PC-3 (cell line): ENCODE measurements around the gene RNF121. TPM values are rescaled to one million over a fixed set of nuclear protein-coding genes. Genes with fewer than 3 reads are reported as not detected.
"Not testable (repeated sequence)": the region's sequence is repeated elsewhere in the genome, so short reads cannot be mapped to it uniquely, and the experiment has no call there.

Experiments
- ATAC-seq: fragments of 200-7000 bp; cut with Tn5 transposase; 2 replicates; pipeline ENCODE4 v1.9.1; 2020; ENCODE audit warnings: mild to moderate bottlenecking, moderate library complexity
- BruUV-seq: library from RNA; stranded (reverse); fragments of 400-500 nt; replicated peaks from 2 replicates; lab custom pipeline; 2021; lab: Mats Ljungman, UMichigan
- CTCF ChIA-PET: fragments of 300-600 bp; sonication (Branson Sonifier 250); formaldehyde crosslinking; loops from one replicate; lab custom pipeline; 2022; ENCODE audit warnings: antibody characterized with exemption; lab: Charles Lee
- POLR2A ChIA-PET: fragments of 300-600 bp; sonication (Branson Sonifier 250); formaldehyde crosslinking; loops from one replicate; lab custom pipeline; 2022; ENCODE audit warnings: antibody characterized with exemption; ENCODE audit not compliant: unreplicated experiment; lab: Charles Lee
- DNase-seq: peaks from one replicate; pipeline ENCODE4 v3.0.0-alpha.2; 2015
- H2AFZ ChIP-seq: fragments of 300-600 bp; sonication (generic); 2 replicates; pipeline ENCODE4 v1.6.0; 2016; ENCODE audit warnings: antibody characterized with exemption, low read length
- H3F3A ChIP-seq: fragments of 300-600 bp; sonication (generic); one replicate; pipeline ENCODE4 v1.6.0; 2017; ENCODE audit warnings: antibody characterized with exemption, low read length, control low read depth, mild to moderate bottlenecking; ENCODE audit not compliant: unreplicated experiment
- H3K27ac ChIP-seq: fragments of 300-600 bp; sonication (generic); 2 replicates; pipeline ENCODE4 v1.5.1; 2016; ENCODE audit warnings: mild to moderate bottlenecking, low read length
- H3K27me3 ChIP-seq: fragments of 300-600 bp; sonication (generic); 2 replicates; pipeline ENCODE4 v1.6.1; 2016; ENCODE audit warnings: low read length, mixed read lengths
- H3K36me3 ChIP-seq: fragments of 300-600 bp; sonication (generic); 2 replicates; pipeline ENCODE4 v1.6.1; 2016; ENCODE audit warnings: low read depth, mixed run types, low read length, mixed read lengths
- H3K4me1 ChIP-seq: fragments of 300-600 bp; sonication (generic); 2 replicates; pipeline ENCODE4 v1.5.1; 2016; ENCODE audit warnings: low read length; ENCODE audit not compliant: insufficient read depth
- H3K4me2 ChIP-seq: fragments of 300-600 bp; sonication (generic); 2 replicates; pipeline ENCODE4 v1.6.0; 2016; ENCODE audit warnings: low read length
- H3K4me3 ChIP-seq: fragments of 300-600 bp; sonication (generic); 2 replicates; pipeline ENCODE4 v1.5.1; 2016; ENCODE audit warnings: mild to moderate bottlenecking, low read length, mixed read lengths
- H3K79me2 ChIP-seq: fragments of 300-600 bp; sonication (generic); 2 replicates; pipeline ENCODE4 v1.6.1; 2017; ENCODE audit warnings: low read length, mixed read lengths
- H3K9ac ChIP-seq: fragments of 300-600 bp; sonication (generic); 2 replicates; pipeline ENCODE4 v1.6.0; 2016; ENCODE audit warnings: mild to moderate bottlenecking, low read length
- H3K9me2 ChIP-seq: fragments of 300-600 bp; sonication (generic); replicated peaks from 2 replicates; pipeline ENCODE4 v1.6.1; 2016; ENCODE audit warnings: mixed run types, low read length, mixed read lengths
- H3K9me3 ChIP-seq: fragments of 300-600 bp; sonication (generic); 2 replicates; pipeline ENCODE4 v1.6.1; 2016; ENCODE audit warnings: low read length, mixed read lengths
- H4K20me1 ChIP-seq: fragments of 300-600 bp; sonication (generic); 2 replicates; pipeline ENCODE4 v1.6.1; 2016; ENCODE audit warnings: low read length, mixed read lengths
- EZH2 ChIP-seq: fragments of 300-600 bp; sonication (generic); IDR thresholded peaks from one replicate; pipeline ENCODE4 v1.6.1; 2017; ENCODE audit warnings: antibody characterized with exemption, mild to moderate bottlenecking, low read length; ENCODE audit not compliant: unreplicated experiment
- EZH2phosphoT487 ChIP-seq: fragments of 300-600 bp; sonication (generic); IDR thresholded peaks from 2 replicates; pipeline ENCODE4 v1.6.1; 2018; ENCODE audit warnings: mild to moderate bottlenecking, antibody characterized with exemption, low read length, borderline replicate concordance
- intact Hi-C: fragments of 100-400 bp; cut with micrococcal nuclease; formaldehyde crosslinking; loops from 2 replicates; pipeline ENCODE4 v1.9.0; 2023
- total RNA-seq: library from RNA; depleted of rRNA; stranded (reverse); fragments of >200 nt; gene quantifications from 2 replicates; pipeline ENCODE4 v1.2.3, GENCODE V29; 2014
- TF ChIP-seq, protein P1 (sequence below): fragments of 300-600 bp; sonication (generic); conservative IDR thresholded peaks from 2 replicates; pipeline ENCODE4 v1.5.1; 2017; ENCODE audit warnings: antibody characterized with exemption, low read depth, mild to moderate bottlenecking, low read length

Gene RNF121
- total RNA-seq, 1 experiment from 2014 or later = 40.2 TPM

DNA sequence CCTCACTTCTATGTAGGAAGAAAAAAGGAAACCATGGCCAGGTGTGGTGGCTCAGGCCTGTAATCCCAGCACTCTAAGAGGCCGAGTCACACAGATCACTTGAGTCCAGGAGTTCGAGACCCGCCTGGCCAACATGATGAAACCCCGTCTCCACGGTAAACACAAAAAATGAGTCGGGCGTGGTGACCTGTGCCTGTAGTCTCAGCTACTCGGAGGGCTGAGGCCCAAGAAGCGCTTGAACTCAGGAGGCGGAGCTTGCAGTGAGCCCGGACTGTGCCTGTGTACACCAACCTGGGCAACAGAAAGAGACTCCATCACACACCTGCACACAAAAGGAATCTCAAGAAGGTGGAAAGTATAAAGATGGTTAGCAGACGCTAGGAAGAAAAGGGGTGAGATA, 32.9 kb upstream of the RNF121 start:
- Histone ChIP-seq H3K4me3 (no peak overlapping the region), H3K9me3 (no peaks in the 10 kb centered on the region), H3K27me3 (no peaks in the 10 kb centered on the region), H3K36me3 (no peaks in the 10 kb centered on the region), H3K9me2 (no peaks in the 10 kb centered on the region), H3F3A (no peaks in the 10 kb centered on the region), H3K9ac (no peak overlapping the region), H3K27ac (no peak overlapping the region), H3K79me2 (no peaks in the 10 kb centered on the region), H3K4me2 (no peak overlapping the region), H2AFZ (no peak overlapping the region), H4K20me1 (no peaks in the 10 kb centered on the region), H3K4me1 (no peaks in the 10 kb centered on the region)
- no TSS peak for BruUV-seq
- intact Hi-C loops = no loop called here
- ChIA-PET CTCF (no interaction called here), POLR2A (no interaction called here)
- ATAC-seq = no peak
- TF ChIP-seq EZH2 = no peak
- no peak for TF ChIP-seq EZH2phosphoT487
- TF ChIP-seq, protein P1, sequence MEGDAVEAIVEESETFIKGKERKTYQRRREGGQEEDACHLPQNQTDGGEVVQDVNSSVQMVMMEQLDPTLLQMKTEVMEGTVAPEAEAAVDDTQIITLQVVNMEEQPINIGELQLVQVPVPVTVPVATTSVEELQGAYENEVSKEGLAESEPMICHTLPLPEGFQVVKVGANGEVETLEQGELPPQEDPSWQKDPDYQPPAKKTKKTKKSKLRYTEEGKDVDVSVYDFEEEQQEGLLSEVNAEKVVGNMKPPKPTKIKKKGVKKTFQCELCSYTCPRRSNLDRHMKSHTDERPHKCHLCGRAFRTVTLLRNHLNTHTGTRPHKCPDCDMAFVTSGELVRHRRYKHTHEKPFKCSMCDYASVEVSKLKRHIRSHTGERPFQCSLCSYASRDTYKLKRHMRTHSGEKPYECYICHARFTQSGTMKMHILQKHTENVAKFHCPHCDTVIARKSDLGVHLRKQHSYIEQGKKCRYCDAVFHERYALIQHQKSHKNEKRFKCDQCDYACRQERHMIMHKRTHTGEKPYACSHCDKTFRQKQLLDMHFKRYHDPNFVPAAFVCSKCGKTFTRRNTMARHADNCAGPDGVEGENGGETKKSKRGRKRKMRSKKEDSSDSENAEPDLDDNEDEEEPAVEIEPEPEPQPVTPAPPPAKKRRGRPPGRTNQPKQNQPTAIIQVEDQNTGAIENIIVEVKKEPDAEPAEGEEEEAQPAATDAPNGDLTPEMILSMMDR = no peak
- no peak for DNase-seq

DNA sequence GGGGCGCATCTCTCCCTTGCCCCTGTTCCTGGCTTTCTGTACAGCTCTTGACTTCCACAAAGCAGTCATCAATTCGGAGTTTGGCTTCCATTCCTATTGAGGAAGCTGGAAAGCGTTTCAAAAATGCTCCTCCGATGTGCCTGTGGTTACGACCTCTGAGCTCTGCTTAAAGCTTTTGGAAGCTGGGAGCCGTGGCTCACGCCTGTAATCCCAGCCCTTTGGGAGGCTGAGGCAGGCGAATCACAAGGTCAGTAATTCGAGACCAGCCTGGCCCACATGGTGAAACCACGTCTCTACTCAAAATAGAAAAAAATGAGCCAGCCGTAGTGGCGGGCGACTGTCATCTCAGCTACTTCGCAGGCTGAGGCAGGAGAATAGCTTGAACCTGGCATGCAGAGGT, 27.7 kb upstream of the RNF121 start:
- H3K36me3 ChIP-seq, H3K4me1 ChIP-seq, intact Hi-C loops, H3K27me3 ChIP-seq, POLR2A ChIA-PET, H2AFZ ChIP-seq, CTCF ChIA-PET, BruUV-seq, H3K4me2 ChIP-seq, H3K79me2 ChIP-seq, H4K20me1 ChIP-seq, H3F3A ChIP-seq, ATAC-seq, H3K27ac ChIP-seq, H3K9me3 ChIP-seq, DNase-seq, H3K4me3 ChIP-seq, H3K9me2 ChIP-seq, H3K9ac ChIP-seq: not testable (repeated sequence)

DNA sequence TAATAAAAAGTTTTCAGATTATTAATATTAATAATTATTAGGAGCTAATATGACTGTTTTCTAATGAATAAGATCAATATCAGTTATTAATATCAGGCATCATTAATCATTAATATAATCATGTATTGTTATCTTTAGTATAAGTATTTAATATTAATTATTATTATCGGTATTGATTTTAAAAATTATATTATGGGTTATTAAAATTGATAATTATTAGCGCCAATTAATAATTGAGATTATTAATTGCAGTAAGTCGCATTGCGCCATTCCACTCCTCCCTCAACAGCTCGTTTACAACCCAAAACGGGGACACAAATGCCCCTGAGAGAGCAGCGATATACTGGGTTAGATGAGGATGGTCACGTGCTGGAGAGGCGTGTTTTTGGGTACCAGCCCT, 20.6 kb upstream of the RNF121 start:
- Histone ChIP-seq H3K36me3 (no peaks in the 10 kb centered on the region), H3K27me3 (no peaks in the 10 kb centered on the region), H3K79me2 (no peaks in the 10 kb centered on the region), H3F3A (no peaks in the 10 kb centered on the region), H3K9ac (no peak overlapping the region), H3K4me1 (peaks cover 8% of the 10 kb centered on the region; the same call in 1 of the 2 replicates), H3K9me2 (no peaks in the 10 kb centered on the region), H3K9me3 (no peaks in the 10 kb centered on the region), H2AFZ (no peak overlapping the region), H3K4me3 (no peak overlapping the region), H3K4me2 (no peak overlapping the region), H3K27ac (no peak overlapping the region), H4K20me1 (no peaks in the 10 kb centered on the region)
- intact Hi-C loops = no loop called here
- no peak for ATAC-seq
- ChIA-PET POLR2A (no interaction called here), CTCF (no interaction called here)
- TF ChIP-seq, protein P1 = no peak
- no peak for TF ChIP-seq EZH2phosphoT487
- TF ChIP-seq EZH2 = no peak
- DNase-seq = no peak
- BruUV-seq = no TSS peak

DNA sequence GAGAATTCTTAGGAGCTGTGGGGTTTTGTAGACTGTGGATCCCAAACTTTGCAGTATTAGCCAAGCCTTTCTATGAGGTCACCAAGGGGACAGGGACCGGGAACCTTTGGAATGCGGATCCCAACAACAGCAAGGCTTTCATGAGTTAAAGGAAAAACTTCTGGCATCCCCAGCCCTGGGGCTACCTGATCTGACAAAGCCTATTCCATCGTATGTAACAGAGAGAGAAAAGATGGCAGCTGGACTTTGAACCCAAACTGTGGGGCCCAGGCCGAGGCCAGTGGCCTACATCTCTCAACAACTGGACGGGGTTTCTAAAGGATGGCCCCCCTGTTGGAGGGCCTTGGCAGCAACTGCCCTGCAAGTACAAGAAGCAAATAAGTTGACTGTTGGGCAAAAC, 18.1 kb upstream of the RNF121 start:
- H3K27ac ChIP-seq, H3K9me3 ChIP-seq, H3K4me2 ChIP-seq, H3K9me2 ChIP-seq, H3F3A ChIP-seq, H3K4me3 ChIP-seq, H3K27me3 ChIP-seq, H3K79me2 ChIP-seq, H3K9ac ChIP-seq, H3K36me3 ChIP-seq, intact Hi-C loops, H2AFZ ChIP-seq, ATAC-seq, H3K4me1 ChIP-seq, DNase-seq, CTCF ChIA-PET, POLR2A ChIA-PET, BruUV-seq, H4K20me1 ChIP-seq: not testable (repeated sequence)

DNA sequence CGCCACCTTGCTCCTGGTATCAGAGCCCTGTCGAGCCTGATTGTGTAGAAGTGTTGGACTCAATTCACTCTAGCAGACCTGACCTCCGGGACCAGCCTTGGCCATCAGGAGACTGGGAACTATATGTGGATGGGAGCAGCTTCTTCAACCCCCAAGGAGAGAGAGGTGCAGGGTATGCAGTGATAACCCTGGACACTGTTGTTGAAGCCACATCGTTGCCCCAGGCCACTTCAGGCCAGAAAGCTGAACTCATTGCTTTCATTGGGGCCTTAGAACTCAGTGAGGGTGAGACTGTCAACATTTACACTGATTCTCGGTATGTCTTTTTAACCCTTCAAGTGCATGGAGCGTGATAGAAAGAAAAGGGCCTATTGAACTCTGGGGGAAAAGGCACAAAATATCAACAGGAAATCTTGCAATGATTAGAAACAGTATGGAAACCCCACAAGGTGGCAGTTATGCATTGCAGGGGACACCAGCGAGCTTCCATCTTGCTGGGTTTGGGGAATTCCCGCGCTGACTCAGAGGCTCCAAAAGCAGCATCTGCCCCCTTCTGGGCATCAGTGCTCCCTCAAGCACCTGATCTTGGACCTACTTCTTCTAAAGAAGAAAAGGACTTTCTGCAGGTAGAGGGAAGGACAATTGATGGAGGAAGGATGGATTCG, 17.4 kb upstream of the RNF121 start:
- H3K9me3 ChIP-seq, H3K36me3 ChIP-seq, BruUV-seq, intact Hi-C loops, POLR2A ChIA-PET, H3K4me1 ChIP-seq, ATAC-seq, CTCF ChIA-PET, H3F3A ChIP-seq, H3K4me2 ChIP-seq, H3K4me3 ChIP-seq, H3K9me2 ChIP-seq, H4K20me1 ChIP-seq, H3K79me2 ChIP-seq, H3K27me3 ChIP-seq, H3K27ac ChIP-seq, H3K9ac ChIP-seq, H2AFZ ChIP-seq: not testable (repeated sequence)
- DNase-seq = peak; percentile 11
